AG09319 (cell line): ENCODE measurements around the gene ABCA1.

ENCODE experiments used
- DNase-seq: peaks from one replicate; pipeline ENCODE4 v3.0.0-alpha.2; 2010; ENCODE audit warnings: low read depth; ENCODE audit errors: extremely low read depth
- CTCF ChIP-seq: IDR thresholded peaks from 2 replicates; pipeline ENCODE4 v1.5.1; 2011; ENCODE audit warnings: low read depth, mild to moderate bottlenecking, inconsistent platforms, low read length, moderate library complexity

Gene ABCA1

GRCh38 chr9:104767507-104767906 is 160.4 kb downstream of the ABCA1 start:
- TF ChIP-seq CTCF = no peak
- no peak for DNase-seq

DNA sequence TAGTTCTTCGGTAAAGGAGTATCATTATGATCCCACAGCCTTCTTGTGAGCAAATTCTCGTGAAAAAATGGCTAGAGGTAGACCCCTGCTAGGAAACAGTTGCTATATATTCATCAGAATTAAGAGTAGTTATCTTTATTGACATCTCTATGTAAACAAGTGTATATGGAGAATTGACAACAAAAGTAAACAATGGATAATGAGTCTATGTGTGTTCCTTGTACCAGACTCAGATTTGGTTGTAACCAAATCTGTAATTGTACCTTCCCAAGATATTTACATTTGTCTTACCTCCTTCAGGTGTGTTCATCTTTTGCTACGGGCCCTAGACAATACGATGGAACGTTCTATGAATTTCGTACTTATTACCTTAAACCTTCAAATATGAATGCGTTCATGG is 161.9 kb downstream of the ABCA1 start:
- DNase-seq = no peak

GRCh38 chr9:104765138-104765537 is 162.8 kb downstream of the ABCA1 start:
- no peak for TF ChIP-seq CTCF
- no peak for DNase-seq

More for the DNA sequence above, 161.9 kb downstream of the ABCA1 start:
- no peak for TF ChIP-seq CTCF

- no peak for DNase-seq
- no peak for TF ChIP-seq CTCF
Measured at GRCh38 chr9:104758974-104759373, 169.0 kb downstream of the ABCA1 start.

DNA sequence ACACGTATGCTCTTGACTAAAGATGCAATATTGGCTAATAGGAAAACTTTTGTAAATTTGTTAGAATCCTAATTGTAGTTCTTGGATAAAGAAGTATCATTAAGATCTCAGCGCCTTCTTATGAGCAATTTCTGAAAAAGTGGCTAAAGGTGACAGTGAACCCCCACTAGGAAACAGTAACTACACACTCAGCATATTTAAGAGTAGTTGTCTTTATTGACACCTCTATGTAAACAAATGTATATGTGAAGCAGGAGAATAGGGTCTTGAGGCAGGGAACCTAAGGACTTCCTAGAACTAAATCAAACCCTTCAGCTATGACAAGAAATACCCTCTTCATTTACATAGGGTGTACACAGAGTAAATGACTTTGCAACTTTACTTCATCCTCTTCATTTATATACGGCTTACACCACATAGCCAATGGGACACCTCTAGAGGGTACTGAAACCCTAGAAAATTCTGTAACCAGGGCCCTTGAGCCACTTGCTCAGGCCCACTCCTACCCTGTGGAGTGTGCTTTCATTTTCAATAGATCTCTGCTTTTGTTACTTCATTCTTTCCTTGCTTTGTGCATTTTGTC is 177.7 kb downstream of the ABCA1 start:
- no peak for DNase-seq
- no peak for TF ChIP-seq CTCF

DNA sequence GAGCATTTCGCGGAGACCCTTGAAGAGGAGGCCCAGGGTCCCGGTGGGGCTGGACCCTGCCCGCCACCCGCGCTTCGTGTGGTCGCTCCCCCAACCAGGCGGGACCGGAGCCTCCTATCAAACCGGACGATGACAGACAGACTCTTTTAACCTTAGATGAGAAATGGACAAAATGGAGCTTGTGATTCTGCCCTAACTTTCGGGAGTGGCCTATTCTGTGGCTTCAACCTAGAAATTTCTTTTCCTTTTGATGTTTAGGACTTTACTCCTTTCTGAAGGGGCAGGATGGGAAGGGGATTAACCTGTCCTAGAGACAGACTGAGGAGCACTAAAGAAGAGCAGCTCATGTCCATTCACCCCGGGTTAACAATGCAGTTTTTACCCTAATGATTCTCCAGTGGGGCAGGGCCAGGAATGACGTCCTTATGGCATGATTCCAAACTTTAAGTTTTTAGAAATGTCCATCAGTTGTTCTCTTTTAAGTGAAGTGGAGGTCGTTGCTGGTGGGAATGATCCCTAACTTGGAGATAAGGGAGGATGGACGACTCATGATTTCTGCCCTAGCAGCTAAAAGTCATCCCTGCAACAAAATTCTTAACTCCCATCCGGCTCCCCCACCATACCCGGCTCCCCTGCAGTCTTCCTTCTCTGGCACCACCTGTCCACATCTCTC is 179.5 kb downstream of the ABCA1 start:
- no peak for TF ChIP-seq CTCF
- no peak for DNase-seq

DNA sequence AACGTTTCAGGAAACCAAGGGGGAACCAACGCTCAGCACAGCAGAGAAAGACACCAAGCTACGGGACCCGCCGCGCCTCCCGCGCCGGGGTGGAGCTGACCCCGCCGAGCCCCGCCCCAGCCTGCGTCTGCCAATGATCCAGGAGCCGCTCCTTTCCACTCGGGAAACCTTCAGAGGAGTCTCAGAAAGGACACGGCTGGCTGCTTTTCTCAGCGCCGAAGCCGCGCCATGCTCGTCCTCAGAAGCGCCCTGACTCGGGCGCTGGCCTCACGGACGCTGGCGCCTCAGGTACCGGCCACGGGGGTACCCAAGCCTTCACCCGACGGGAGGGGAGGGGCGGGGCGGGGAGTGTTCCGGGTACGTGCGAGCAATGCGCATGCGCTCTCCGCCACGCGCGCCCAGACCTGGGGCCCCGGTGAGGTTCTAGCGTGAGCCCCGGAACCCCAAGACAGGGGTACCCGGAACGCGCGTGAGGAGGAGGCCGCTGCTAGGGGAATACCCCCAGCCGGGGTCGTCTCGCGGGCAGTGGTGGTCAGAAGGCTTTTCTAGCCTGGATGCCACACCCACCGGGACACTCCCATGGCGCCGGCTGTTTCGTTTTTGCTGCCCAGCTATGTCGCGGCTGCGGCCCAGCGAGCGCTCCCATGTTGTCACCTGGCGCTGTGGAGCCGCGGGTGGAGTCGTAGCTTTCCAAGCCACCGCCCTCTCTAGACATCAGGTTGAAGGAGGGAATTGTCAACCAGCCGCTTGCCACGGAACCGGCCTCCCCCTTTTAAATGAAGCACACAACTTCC is 180.2 kb downstream of the ABCA1 start, which contains the start of gene NIPSNAP3A:
Gene NIPSNAP3A, plus strand, starts transcription at position 119 of the 794 bp plus-strand sequence. Its CDS starts 110 bp downstream, at position 229.
- TF ChIP-seq CTCF = no peak
- DNase-seq = no peak
